ENCODE data around the gene NPRL2. TPM values are rescaled to one million over a fixed set of nuclear protein-coding genes. Genes with fewer than 3 reads are reported as not detected.

Gene NPRL2
- total RNA-seq, 1 experiment from 2014 or later = 24.1 TPM

- Histone ChIP-seq H3K4me3 (no peak overlapping the region), H4K20me1 (ENCODE audit: insufficient read depth) (no peaks in the 10 kb centered on the region), H3K27ac (no peak overlapping the region), H3K4me1 (replicated peaks; ENCODE audit: insufficient read depth) (peaks cover 22% of the 10 kb centered on the region), H3K4me2 (no peak overlapping the region), H3K36me3 (ENCODE audit: low read depth) (no peaks in the 10 kb centered on the region), H3K79me2 (ENCODE audit: low read depth) (no peaks in the 10 kb centered on the region), H3K27me3 (ENCODE audit: insufficient read depth, low read depth) (no peaks in the 10 kb centered on the region), H3F3A (ENCODE audit: insufficient read depth, low read depth) (peaks cover 4% of the 10 kb centered on the region; the same call in 1 of the 2 replicates), H3K9me3 (ENCODE audit: insufficient read depth, low read depth) (no peaks in the 10 kb centered on the region), H2AFZ (no peak overlapping the region), H3K9me2 (ENCODE audit: insufficient read depth) (no peaks in the 10 kb centered on the region)
- BruUV-seq (replicated peaks) = no TSS peak
- POLR2A ChIA-PET (ENCODE audit: unreplicated experiment) = no interaction called here
- DNase-seq = no peak
- CTCF ChIA-PET = interaction anchor here (0.6 kb wide), 1 partner anchor 54 kb away, joined by 10 read pairs; no protein-coding TSS in a partner anchor
- TF ChIP-seq CTCF (conservative IDR thresholded peaks at IDR 0.05) (no peak), EZH2 (IDR thresholded peaks at IDR 0.05; ENCODE audit: low read depth) (no peak)
- intact Hi-C loops (cut with micrococcal nuclease; ENCODE audit: unreplicated experiment) = no loop called here
Observed at GRCh38 chr3:50393061-50393460, 42.5 kb upstream of the NPRL2 start.

GRCh38 chr3:50392101-50392715 lies 41.6 kb upstream of the NPRL2 start:
- no peaks in the 10 kb centered on the region for H3K9me2 ChIP-seq (ENCODE audit: insufficient read depth)
- peaks cover 22% of the 10 kb centered on the region for H3K4me1 ChIP-seq (replicated peaks; ENCODE audit: insufficient read depth)
- no peaks in the 10 kb centered on the region for H3K9me3 ChIP-seq (ENCODE audit: insufficient read depth, low read depth)
- H3K4me3 ChIP-seq = no peak overlapping the region
- BruUV-seq (replicated peaks) = no TSS peak
- H2AFZ ChIP-seq = no peak overlapping the region
- H3K27ac ChIP-seq = no peak overlapping the region
- H4K20me1 ChIP-seq (ENCODE audit: insufficient read depth) = no peaks in the 10 kb centered on the region
- no peak overlapping the region for H3K4me2 ChIP-seq
- no peaks in the 10 kb centered on the region for H3K79me2 ChIP-seq (ENCODE audit: low read depth)
- DNase-seq = peak in 1 of 2 experiments; percentile 70
- H3K27me3 ChIP-seq (ENCODE audit: insufficient read depth, low read depth) = no peaks in the 10 kb centered on the region
- H3F3A ChIP-seq (ENCODE audit: insufficient read depth, low read depth) = peaks cover 4% of the 10 kb centered on the region; the same call in 1 of the 2 replicates
- intact Hi-C loops (cut with micrococcal nuclease; ENCODE audit: unreplicated experiment) = no loop called here
- no peaks in the 10 kb centered on the region for H3K36me3 ChIP-seq (ENCODE audit: low read depth)
- TF ChIP-seq CTCF (conservative IDR thresholded peaks at IDR 0.05) (no peak), EZH2 (IDR thresholded peaks at IDR 0.05; ENCODE audit: low read depth) (no peak)
- POLR2A ChIA-PET (ENCODE audit: unreplicated experiment) = no interaction called here
- CTCF ChIA-PET = no interaction called here

GRCh38 chr3:50390508-50391224 lies 40.1 kb upstream of the NPRL2 start:
- Histone ChIP-seq H3K36me3 (ENCODE audit: low read depth) (no peaks in the 10 kb centered on the region), H3F3A (ENCODE audit: insufficient read depth, low read depth) (no peaks in the 10 kb centered on the region), H3K9me3 (ENCODE audit: insufficient read depth, low read depth) (no peaks in the 10 kb centered on the region), H3K79me2 (ENCODE audit: low read depth) (no peaks in the 10 kb centered on the region), H3K4me2 (no peak overlapping the region), H3K4me3 (no peak overlapping the region), H3K27ac (no peak overlapping the region), H4K20me1 (ENCODE audit: insufficient read depth) (no peaks in the 10 kb centered on the region), H3K27me3 (ENCODE audit: insufficient read depth, low read depth) (no peaks in the 10 kb centered on the region), H3K4me1 (replicated peaks; ENCODE audit: insufficient read depth) (peaks cover 8% of the 10 kb centered on the region), H2AFZ (no peak overlapping the region), H3K9me2 (ENCODE audit: insufficient read depth) (no peaks in the 10 kb centered on the region)
- DNase-seq = peak in 1 of 2 experiments; percentile 46
- TF ChIP-seq CTCF (conservative IDR thresholded peaks at IDR 0.05) (no peak), EZH2 (IDR thresholded peaks at IDR 0.05; ENCODE audit: low read depth) (no peak)
- intact Hi-C loops (cut with micrococcal nuclease; ENCODE audit: unreplicated experiment) = no loop called here
- CTCF ChIA-PET = interaction anchor here (1.1 kb wide), 1 partner anchor 44 kb away, joined by 11 read pairs; no protein-coding TSS in a partner anchor
- BruUV-seq (replicated peaks) = no TSS peak
- POLR2A ChIA-PET (ENCODE audit: unreplicated experiment) = no interaction called here

All from PC-9 (cell line).